AG09309 (cell line): Measurements from ENCODE around the gene TBL1X.
A peak's percentile ranks its signal among the peaks of the same experiment; 100 is the strongest.

Source experiments
- DNase-seq: peaks from one replicate; pipeline ENCODE4 v3.0.0-alpha.2; 2010; ENCODE audit warnings: low read depth
- H3K4me3 ChIP-seq: 2 replicates; pipeline ENCODE4 v1.5.1; 2011; ENCODE audit warnings: mild to moderate bottlenecking, low read depth, low read length, moderate library complexity; ENCODE audit not compliant: control insufficient read depth
- TF ChIP-seq, protein P1 (sequence below): IDR thresholded peaks from 2 replicates; pipeline ENCODE4 v1.5.1; 2011; ENCODE audit warnings: mild to moderate bottlenecking, low read depth, low read length, inconsistent platforms; ENCODE audit not compliant: insufficient read depth, control insufficient read depth; ENCODE audit errors: missing control alignments

Gene TBL1X

DNA sequence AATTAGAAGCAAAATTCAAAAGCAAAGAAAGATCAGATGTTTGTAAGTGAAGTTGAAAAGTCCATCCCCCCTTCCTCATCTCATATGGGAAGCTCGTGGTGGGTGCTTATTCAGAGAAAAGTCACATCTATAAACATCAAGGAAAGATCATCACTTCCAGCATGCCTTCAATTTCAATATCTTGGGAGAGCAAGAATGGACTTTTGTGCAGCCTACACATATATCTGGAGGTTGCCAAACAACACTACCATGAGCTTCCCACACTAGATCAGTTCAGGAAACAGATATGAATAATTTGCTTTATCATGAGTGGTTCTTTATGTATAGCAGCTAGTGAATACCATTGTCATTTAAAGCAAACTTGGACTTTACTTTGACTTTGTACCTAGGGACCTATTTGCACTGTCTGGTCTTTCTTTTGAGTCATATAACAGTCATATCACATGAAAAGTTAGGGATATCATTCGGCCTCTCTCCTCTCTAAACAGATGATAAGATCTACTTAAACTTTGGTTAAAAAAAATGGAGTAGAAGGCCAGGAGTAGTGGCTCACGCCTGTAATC, 5.6 kb upstream of the TBL1X start:
- TF ChIP-seq, protein P1, sequence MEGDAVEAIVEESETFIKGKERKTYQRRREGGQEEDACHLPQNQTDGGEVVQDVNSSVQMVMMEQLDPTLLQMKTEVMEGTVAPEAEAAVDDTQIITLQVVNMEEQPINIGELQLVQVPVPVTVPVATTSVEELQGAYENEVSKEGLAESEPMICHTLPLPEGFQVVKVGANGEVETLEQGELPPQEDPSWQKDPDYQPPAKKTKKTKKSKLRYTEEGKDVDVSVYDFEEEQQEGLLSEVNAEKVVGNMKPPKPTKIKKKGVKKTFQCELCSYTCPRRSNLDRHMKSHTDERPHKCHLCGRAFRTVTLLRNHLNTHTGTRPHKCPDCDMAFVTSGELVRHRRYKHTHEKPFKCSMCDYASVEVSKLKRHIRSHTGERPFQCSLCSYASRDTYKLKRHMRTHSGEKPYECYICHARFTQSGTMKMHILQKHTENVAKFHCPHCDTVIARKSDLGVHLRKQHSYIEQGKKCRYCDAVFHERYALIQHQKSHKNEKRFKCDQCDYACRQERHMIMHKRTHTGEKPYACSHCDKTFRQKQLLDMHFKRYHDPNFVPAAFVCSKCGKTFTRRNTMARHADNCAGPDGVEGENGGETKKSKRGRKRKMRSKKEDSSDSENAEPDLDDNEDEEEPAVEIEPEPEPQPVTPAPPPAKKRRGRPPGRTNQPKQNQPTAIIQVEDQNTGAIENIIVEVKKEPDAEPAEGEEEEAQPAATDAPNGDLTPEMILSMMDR = no peak
- no peak overlapping the region for H3K4me3 ChIP-seq
- no peak for DNase-seq

DNA sequence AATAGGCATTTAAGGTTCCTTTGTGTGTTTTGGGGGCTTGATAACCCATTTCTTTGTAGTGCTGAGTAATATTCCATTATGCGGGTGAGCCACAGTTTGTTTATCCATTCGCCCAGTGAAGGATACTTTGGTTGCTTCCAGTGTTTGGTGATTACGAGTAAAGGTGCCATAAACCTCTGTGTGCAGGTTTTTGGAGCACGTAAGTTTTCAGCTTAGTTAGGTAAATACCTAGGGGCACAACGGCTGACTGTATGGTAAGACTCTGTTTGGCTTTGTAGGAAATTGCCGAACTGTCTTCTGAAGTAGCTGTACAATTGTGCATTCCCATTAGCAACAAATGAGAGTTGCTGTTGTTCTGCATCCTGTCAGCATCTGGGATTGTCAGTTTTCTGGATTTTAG, 3.8 kb upstream of the TBL1X start:
- TF ChIP-seq, protein P1 = no peak
- H3K4me3 ChIP-seq = no peak overlapping the region
- DNase-seq = no peak

DNA sequence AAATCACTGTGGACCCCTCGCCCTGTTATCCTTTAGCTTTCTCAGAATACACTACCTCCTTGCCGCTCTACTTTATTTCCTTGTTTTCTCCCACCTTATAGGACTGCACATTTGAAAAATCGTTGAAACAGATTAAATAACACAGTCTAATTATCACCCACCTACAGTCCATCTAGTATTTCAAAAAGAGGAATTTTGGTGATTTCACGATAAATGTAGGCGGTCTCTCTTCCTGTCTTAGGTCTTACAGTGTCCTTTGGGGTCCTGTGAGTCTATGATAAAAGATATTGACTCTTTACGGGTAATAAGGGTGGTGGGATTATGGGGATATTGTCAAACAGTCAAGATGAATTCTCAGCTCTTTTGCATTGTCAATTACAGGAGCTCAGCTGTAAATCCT, 2.4 kb upstream of the TBL1X start:
- DNase-seq = no peak
- TF ChIP-seq, protein P1 = no peak
- no peak overlapping the region for H3K4me3 ChIP-seq

DNA sequence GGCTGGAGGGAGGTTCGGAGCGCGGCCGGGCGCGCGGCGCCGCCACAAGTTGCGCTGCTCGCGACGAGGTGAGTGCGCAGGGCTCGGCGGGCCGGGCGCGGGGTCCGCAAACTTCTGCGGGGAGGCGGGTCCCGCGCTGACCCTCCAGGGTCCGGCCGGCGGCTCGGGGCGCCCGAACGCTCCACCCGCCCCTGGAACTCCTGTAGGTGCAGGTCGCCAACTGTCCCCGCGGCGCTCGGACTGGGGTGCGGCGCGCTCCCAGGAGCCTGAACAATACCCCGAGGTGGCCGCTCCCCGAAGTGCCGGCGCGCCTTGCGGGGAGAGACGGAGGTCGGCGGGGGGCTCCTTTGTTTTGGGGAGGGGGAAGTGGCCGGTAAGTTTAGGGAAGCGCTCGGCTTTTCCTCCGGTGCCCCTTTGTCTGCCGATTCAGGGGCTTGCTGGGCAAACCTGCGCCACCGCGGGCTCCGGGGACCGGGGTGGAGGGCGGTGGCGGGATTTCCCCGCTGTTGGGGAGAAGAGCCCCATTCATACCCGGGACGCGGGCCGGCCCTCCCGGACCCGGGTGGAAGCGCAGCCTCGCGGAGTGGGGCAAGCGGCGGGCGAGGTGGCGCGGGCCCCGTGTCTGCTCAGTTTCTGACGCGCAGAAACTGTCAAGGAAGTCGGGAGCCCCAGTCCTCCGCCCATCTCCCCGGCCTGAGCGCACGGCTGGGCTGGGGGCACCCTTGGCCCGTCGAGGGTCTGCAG, 694 bp downstream of the TBL1X start:
- TF ChIP-seq, protein P1 = no peak
- DNase-seq = no peak
- H3K4me3 ChIP-seq = peak overlapping the region; percentile 76

DNA sequence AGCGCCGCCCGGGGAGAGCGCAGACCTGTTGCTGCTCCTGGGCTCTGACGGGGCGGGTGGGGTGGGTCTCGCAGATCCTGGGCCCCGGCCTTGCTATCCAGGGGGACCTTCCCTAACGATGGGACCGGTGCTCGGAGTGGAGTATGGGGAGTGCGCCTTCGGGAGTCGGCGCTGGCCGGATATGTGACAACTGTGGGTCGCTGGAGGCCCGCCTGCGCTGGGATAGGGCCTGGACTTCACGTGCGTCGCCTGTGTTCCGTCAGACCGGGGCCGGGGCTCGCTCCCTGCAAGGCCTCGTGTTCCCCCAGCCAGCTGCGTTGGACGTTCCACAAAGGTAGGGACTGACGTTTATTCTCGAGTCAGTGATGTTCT, 1.3 kb downstream of the TBL1X start:
- DNase-seq = no peak
- TF ChIP-seq, protein P1 = no peak
- peak overlapping the region; percentile 76 for H3K4me3 ChIP-seq

DNA sequence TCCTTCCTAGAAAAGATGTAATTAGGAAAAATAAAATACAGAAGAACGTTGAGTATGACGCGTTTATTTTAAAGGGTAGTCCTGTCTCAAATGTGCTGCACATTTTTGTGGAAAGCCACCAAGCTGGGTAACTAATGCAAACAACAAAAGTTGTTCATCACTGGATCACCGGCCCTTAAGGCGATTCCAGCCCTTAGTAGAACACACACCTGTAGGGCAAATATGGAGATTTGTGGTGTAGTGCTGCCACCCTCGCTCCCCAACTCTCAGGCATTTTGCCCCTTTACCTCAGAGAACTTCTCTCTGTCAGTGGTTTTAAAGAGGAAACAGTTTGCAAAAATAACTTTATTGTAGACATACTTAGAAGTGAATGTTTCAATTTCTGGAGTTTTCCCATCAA, 1.9 kb downstream of the TBL1X start:
- DNase-seq = no peak
- peak overlapping the region; percentile 76 for H3K4me3 ChIP-seq
- TF ChIP-seq, protein P1 = no peak

DNA sequence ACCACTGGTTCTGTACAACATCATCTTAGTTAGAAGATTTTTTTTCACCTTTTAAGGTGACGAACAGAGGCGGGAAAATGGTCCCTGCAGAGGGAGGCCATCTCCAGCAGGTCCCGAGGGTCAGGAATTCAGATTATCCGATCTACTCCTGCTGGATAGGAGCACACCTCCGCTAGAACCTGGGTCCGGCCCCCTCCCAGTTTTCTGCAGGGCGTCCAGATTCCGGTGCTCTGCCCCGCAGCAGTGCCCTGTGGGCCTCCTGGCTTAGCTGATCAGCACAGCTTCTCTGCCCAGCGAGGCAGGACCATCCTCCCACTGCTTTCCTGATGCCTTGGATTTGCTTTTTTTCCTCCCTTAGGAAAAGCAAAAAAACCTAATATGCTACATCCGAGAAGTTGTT, 2.3 kb downstream of the TBL1X start:
- DNase-seq = no peak
- TF ChIP-seq, protein P1 = no peak
- H3K4me3 ChIP-seq = no peak overlapping the region
